SK-N-SH (cell line): Measurements from ENCODE around the gene AURKB.

Experiments used
- CHD2 ChIP-seq: fragments of 150-350 bp; IDR thresholded peaks from 2 replicates; pipeline ENCODE4 v1.6.1; 2018; ENCODE audit warnings: low read length; ENCODE audit not compliant: partially characterized antibody
- CTCF ChIP-seq: fragments of 200-600 bp; sonication (generic); IDR thresholded peaks from 2 replicates; pipeline ENCODE4 v1.6.1; 2017; ENCODE audit warnings: antibody characterized with exemption, mild to moderate bottlenecking, moderate library complexity
- EZH2phosphoT487 ChIP-seq: fragments of 200-600 bp; sonication (generic); IDR thresholded peaks from 2 replicates; pipeline ENCODE4 v1.6.1; 2017; ENCODE audit warnings: low read depth, mixed run types, mild to moderate bottlenecking, antibody characterized with exemption, moderate library complexity, borderline replicate concordance
- FOXJ3 ChIP-seq: sonication (generic); formaldehyde crosslinking; IDR thresholded peaks from 2 replicates; pipeline ENCODE4 v1.5.1; 2020; ENCODE audit warnings: mild to moderate bottlenecking, missing genetic modification reagents
- POLR2AphosphoS5 ChIP-seq: IDR thresholded peaks from 2 replicates; pipeline ENCODE4 v1.6.1; 2012; ENCODE audit warnings: low read depth, low read length
- RAD21 ChIP-seq: IDR thresholded peaks from 2 replicates; pipeline ENCODE4 v1.6.1; 2012; ENCODE audit warnings: mild to moderate bottlenecking, low read length
- RCOR1 ChIP-seq: fragments of 150-350 bp; IDR thresholded peaks from 2 replicates; pipeline ENCODE4 v1.6.1; 2017; ENCODE audit warnings: antibody characterized with exemption, low read length
- REST ChIP-seq: IDR thresholded peaks from 2 replicates; pipeline ENCODE4 v1.6.1; 2012; ENCODE audit warnings: mild to moderate bottlenecking, low read depth, low read length, moderate library complexity
- SIN3A ChIP-seq: IDR thresholded peaks from 2 replicates; pipeline ENCODE4 v1.6.1; 2012; ENCODE audit warnings: low read depth, mild to moderate bottlenecking, low read length, moderate library complexity, borderline replicate concordance
- SMC3 ChIP-seq: IDR thresholded peaks from 2 replicates; pipeline ENCODE4 v1.6.1; 2012; ENCODE audit warnings: low read depth, low read length, improper control_type of control experiment

- TF ChIP-seq CTCF: no peak
- no peak for TF ChIP-seq SIN3A
- TF ChIP-seq CHD2: no peak
- TF ChIP-seq POLR2AphosphoS5: no peak
- TF ChIP-seq SMC3: no peak
- no peak for TF ChIP-seq EZH2phosphoT487
- TF ChIP-seq RAD21: no peak
- no peak for TF ChIP-seq FOXJ3 (CRISPR knock-in tag)
- no peak for TF ChIP-seq REST
- no peak for TF ChIP-seq RCOR1
Measured at GRCh38 chr17:8237886-8238285, 27.5 kb upstream of the AURKB start.
